Stomach (tissue), 9 donors: Measurements from ENCODE around the gene FYN. TPM values are rescaled to one million over a fixed set of nuclear protein-coding genes. Genes with fewer than 3 reads are reported as not detected.

ENCODE experiments used
- DNase-seq, 2 donors: peaks; one replicate each; pipeline versions ENCODE4 v3.0.0 to v3.0.0-alpha.2; 2013 to 2019
- H3K27ac ChIP-seq, 5 donors: fragments of 200-600 bp in 4 of 5; sonication (generic) in 4 of 5; one replicate each; pipeline ENCODE4 v1.5.1; 2013 to 2019; ENCODE audit warnings: mild to moderate bottlenecking in 1 of 5, moderate library complexity in 1 of 5
- H3K27me3 ChIP-seq, 3 donors: fragments of 200-600 bp; sonication (generic); one replicate each; pipeline ENCODE4 v1.5.1; 2017 to 2019; ENCODE audit warnings: mixed run types in 1 of 3
- H3K36me3 ChIP-seq, 4 donors: fragments of 200-600 bp; sonication (generic); 1 replicate in 3 of 4; 2 replicates in 1 of 4; pipeline ENCODE4 v1.5.1; 2016 to 2019
- H3K4me1 ChIP-seq, 4 donors: fragments of 200-600 bp; sonication (generic); one replicate each; pipeline ENCODE4 v1.5.1; 2016 to 2019
- H3K4me3 ChIP-seq, 4 donors: fragments of 200-600 bp; sonication (generic) in 3 of 4; one replicate each; pipeline ENCODE4 v1.5.1; 2016 to 2019; ENCODE audit warnings: mild to moderate bottlenecking in 1 of 4
- H3K9me3 ChIP-seq, 4 donors: fragments of 200-600 bp; sonication (generic); one replicate each; pipeline ENCODE4 v1.5.1; 2016 to 2019
- CTCF ChIP-seq, 7 experiments: fragments of 450-650 bp in 4 of 7; fragments of 200-600 bp in 3 of 7; sonication (generic) in 3 of 7; IDR thresholded peaks; one replicate each; pipeline ENCODE4 v1.5.1; 2016 to 2019; ENCODE audit warnings: antibody characterized with exemption in 7 of 7, control low read depth in 2 of 7, mild to moderate bottlenecking in 1 of 7
- EP300 ChIP-seq: sonication (generic); formaldehyde crosslinking; IDR thresholded peaks from one replicate; pipeline ENCODE4 v1.6.1; 2017; ENCODE audit warnings: antibody characterized with exemption
- POLR2A ChIP-seq, 4 donors: fragments of 450-650 bp; IDR thresholded peaks; one replicate each; pipeline ENCODE4 v1.6.1; 2016; ENCODE audit warnings: antibody characterized with exemption in 4 of 4, control low read depth in 2 of 4, mild to moderate bottlenecking in 1 of 4, moderate library complexity in 1 of 4
- POLR2AphosphoS5 ChIP-seq, 3 donors: sonication (generic); formaldehyde crosslinking; IDR thresholded peaks; one replicate each; pipeline ENCODE4 v1.6.1; 2016; ENCODE audit warnings: antibody characterized with exemption in 3 of 3
- WGBS, 5 donors: extraction: QIAGEN DNeasy Blood & Tissue Kit in 3 of 5; methylation state at CpG; one replicate each; pipeline versions ENCODE4 v1.1.5 to v1.1.7; 2013 to 2018; 5-methylcytosine and 5-hydroxymethylcytosine counted together
- intact Hi-C: fragments of 100-400 bp; cut with DNase I; formaldehyde crosslinking; loops from one replicate; pipeline ENCODE4 v1.15.1; 2023; ENCODE audit warnings: low total_unique reads
- polyA plus RNA-seq, 3 donors: library from polyadenylated mRNA; stranded (reverse); fragments of 200-250 nt; gene quantifications; one replicate each; pipeline ENCODE4 v1.2.3, GENCODE V29; 2013
- total RNA-seq, 5 donors: library from RNA; depleted of rRNA; stranded (reverse); fragments of >200 nt; gene quantifications; one replicate each; pipeline versions ENCODE4 v1.1.0 to v1.2.3, GENCODE V29; 2014 to 2016
- donor health status: healthy with polysubstance abuse.
- donor health status: Bipolar disorder and iron deficiency.
- donor health status: healthy.

The FYN gene
- total and polyA plus RNA-seq, 8 donors: 8.4 to 146 (median 37.1) TPM

- Histone ChIP-seq H3K27ac (peak overlapping the region in 1 of 5 donors; percentile 25), H3K9me3 (no peaks in the 10 kb centered on the region), H3K4me3 (no peak overlapping the region), H3K4me1 (peaks cover 11 to 58% (median 42%) of the 10 kb centered on the region in 4 donors), H3K27me3 (no peaks in the 10 kb centered on the region), H3K36me3 (no peaks in the 10 kb centered on the region)
- DNase-seq: no peak
- intact Hi-C loops: loop anchor here (10.0 kb wide), 1 partner anchor 344 kb away; no protein-coding TSS in a partner anchor
- TF ChIP-seq CTCF (IDR thresholded peaks at IDR 0.05): no peak
- no peak for TF ChIP-seq POLR2A (IDR thresholded peaks at IDR 0.05)
- TF ChIP-seq EP300: no peak
- WGBS, 5 donors: 81 to 88% (median 82%) methylated on average over 4 of the region's 4 CpGs
Measured at GRCh38 chr6:111800821-111801220, 72.4 kb downstream of the FYN start.

- WGBS, 5 donors: 69 to 88% (median 80%) methylated on average over 11 of the region's 11 CpGs
- peaks cover 10 to 57% (median 38%) of the 10 kb centered on the region in 4 donors for H3K4me1 ChIP-seq
- intact Hi-C loops: loop anchor here (10.0 kb wide), 1 partner anchor 344 kb away; no protein-coding TSS in a partner anchor
- peak overlapping the region in 1 of 5 donors; percentile 25 for H3K27ac ChIP-seq
- TF ChIP-seq POLR2A (IDR thresholded peaks at IDR 0.05) (no peak), POLR2AphosphoS5 (IDR thresholded peaks at IDR 0.05) (no peak), CTCF (IDR thresholded peaks at IDR 0.05) (no peak), EP300 (no peak)
- DNase-seq: no peak
- no peak overlapping the region for H3K4me3 ChIP-seq
- H3K36me3 ChIP-seq: no peaks in the 10 kb centered on the region
- H3K9me3 ChIP-seq: no peaks in the 10 kb centered on the region
- H3K27me3 ChIP-seq: no peaks in the 10 kb centered on the region
Measured at GRCh38 chr6:111800259-111800765, 72.9 kb downstream of the FYN start.

- DNase-seq: no peak
- Histone ChIP-seq H3K27me3 (no peaks in the 10 kb centered on the region), H3K9me3 (no peaks in the 10 kb centered on the region), H3K27ac (peak overlapping the region in 2 of 5 donors; percentile 15 to 25), H3K4me1 (peaks cover 6 to 57% (median 34%) of the 10 kb centered on the region in 4 donors), H3K36me3 (no peaks in the 10 kb centered on the region), H3K4me3 (no peak overlapping the region)
- WGBS, 5 donors: 82 to 93% (median 87%) methylated on average over 11 of the region's 11 CpGs
- TF ChIP-seq CTCF (IDR thresholded peaks at IDR 0.05) (peak in 1 of 7 experiments; percentile 8), POLR2AphosphoS5 (IDR thresholded peaks at IDR 0.05) (no peak), EP300 (no peak), POLR2A (IDR thresholded peaks at IDR 0.05) (no peak)
- intact Hi-C loops: loop anchor here (10.0 kb wide), 1 partner anchor 345 kb away; no protein-coding TSS in a partner anchor
Measured at GRCh38 chr6:111799576-111800258, 73.5 kb downstream of the FYN start.

GRCh38 chr6:111798281-111798725 lies 74.9 kb downstream of the FYN start:
- H3K36me3 ChIP-seq: no peaks in the 10 kb centered on the region
- H3K4me1 ChIP-seq: peaks cover 0 to 56% (median 21%) of the 10 kb centered on the region in 4 donors
- H3K27ac ChIP-seq: no peak overlapping the region
- TF ChIP-seq POLR2A (IDR thresholded peaks at IDR 0.05): no peak
- no peak for TF ChIP-seq EP300
- no peak for TF ChIP-seq POLR2AphosphoS5 (IDR thresholded peaks at IDR 0.05)
- no peak for TF ChIP-seq CTCF (IDR thresholded peaks at IDR 0.05)
- no peak overlapping the region for H3K4me3 ChIP-seq
- no peak for DNase-seq
- no peaks in the 10 kb centered on the region for H3K27me3 ChIP-seq
- intact Hi-C loops: no loop called here
- H3K9me3 ChIP-seq: no peaks in the 10 kb centered on the region
- 57 to 68% (median 61%) methylated on average over 4 to 5 of the region's 5 CpGs for WGBS, 5 donors
